GM12864 (cell line): Measurements from ENCODE around the gene PCDH19.

Source experiments
- DNase-seq: peaks from one replicate; pipeline ENCODE4 v3.0.0-alpha.2; 2011; ENCODE audit warnings: low read depth
- H3K4me3 ChIP-seq: 2 replicates; pipeline ENCODE4 v1.5.1; 2011; ENCODE audit warnings: mild to moderate bottlenecking, low read depth, low read length, control low read depth
- CTCF ChIP-seq: IDR thresholded peaks from 2 replicates; pipeline ENCODE4 v1.5.1; 2011; ENCODE audit warnings: low read depth, mild to moderate bottlenecking, moderate library complexity, low read length, control low read depth, inconsistent platforms; ENCODE audit errors: missing control alignments

PCDH19 gene

GRCh38 chrX:100363896-100364295, 46.2 kb downstream of the PCDH19 start:
- no peak overlapping the region for H3K4me3 ChIP-seq
- TF ChIP-seq CTCF = no peak
- DNase-seq = no peak

- no peak for DNase-seq
- H3K4me3 ChIP-seq = no peak overlapping the region
- TF ChIP-seq CTCF = no peak
These were observed 51.3 kb downstream of the PCDH19 start for GRCh38 chrX:100358766-100359165.

- no peak for DNase-seq
- no peak for TF ChIP-seq CTCF
- no peak overlapping the region for H3K4me3 ChIP-seq
These were observed 53.6 kb downstream of the PCDH19 start for GRCh38 chrX:100356351-100356896.

- no peak overlapping the region for H3K4me3 ChIP-seq
- no peak for DNase-seq
- TF ChIP-seq CTCF = no peak
These were observed 54.4 kb downstream of the PCDH19 start for GRCh38 chrX:100355680-100356079.

- TF ChIP-seq CTCF = no peak
- no peak overlapping the region for H3K4me3 ChIP-seq
- no peak for DNase-seq
These were observed 56.7 kb downstream of the PCDH19 start for GRCh38 chrX:100353326-100353725.

GRCh38 chrX:100350704-100351489, 59.2 kb downstream of the PCDH19 start:
- TF ChIP-seq CTCF = no peak
- DNase-seq = no peak
- no peak overlapping the region for H3K4me3 ChIP-seq

- no peak overlapping the region for H3K4me3 ChIP-seq
- TF ChIP-seq CTCF = no peak
- no peak for DNase-seq
These were observed 60.7 kb downstream of the PCDH19 start for GRCh38 chrX:100349391-100349790.
